ENCODE data around the gene LTB4R2.
"Not testable (repeated sequence)": the region's sequence is repeated elsewhere in the genome, so short reads cannot be mapped to it uniquely, and the experiment has no call there.

Gene LTB4R2

DNA sequence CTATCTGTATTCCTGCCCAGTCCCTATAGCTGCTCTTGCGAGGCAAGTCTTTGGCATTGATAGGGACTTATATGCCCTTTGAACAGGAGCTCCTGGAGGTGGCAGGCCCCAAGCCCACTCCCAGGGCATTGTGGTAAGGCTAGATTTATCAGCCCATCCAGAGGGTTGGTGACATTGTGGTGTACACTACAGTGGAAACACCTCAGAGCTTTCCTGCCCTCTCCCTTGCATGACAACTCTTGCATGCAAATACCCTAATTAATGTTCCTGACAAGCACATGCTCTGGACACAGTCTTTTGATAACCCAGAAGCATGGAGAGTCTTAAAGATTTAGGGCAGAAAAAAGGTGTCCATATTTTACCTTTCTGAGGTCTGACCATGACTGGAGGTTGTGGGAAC, 30.7 kb downstream of the LTB4R2 start:
- no peak for DNase-seq

DNA sequence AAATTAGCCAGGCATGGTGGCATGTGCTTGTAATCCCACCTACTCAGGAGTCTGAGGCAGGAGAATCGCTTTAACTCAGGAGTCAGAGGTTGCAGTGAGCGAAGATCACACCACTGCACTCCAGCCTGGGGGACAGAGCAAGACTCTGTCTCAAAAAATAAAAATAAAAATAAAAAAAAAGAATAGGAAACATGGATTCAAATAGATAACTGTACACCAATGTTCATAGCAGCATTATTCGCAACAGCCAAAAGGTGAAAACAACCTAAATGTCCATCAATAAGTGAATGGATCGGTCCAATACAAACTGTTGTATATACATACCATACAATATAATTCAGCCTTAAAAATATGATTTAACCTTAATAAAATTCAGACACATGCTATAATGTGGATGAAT, 32.9 kb downstream of the LTB4R2 start:
- DNase-seq: no peak

DNA sequence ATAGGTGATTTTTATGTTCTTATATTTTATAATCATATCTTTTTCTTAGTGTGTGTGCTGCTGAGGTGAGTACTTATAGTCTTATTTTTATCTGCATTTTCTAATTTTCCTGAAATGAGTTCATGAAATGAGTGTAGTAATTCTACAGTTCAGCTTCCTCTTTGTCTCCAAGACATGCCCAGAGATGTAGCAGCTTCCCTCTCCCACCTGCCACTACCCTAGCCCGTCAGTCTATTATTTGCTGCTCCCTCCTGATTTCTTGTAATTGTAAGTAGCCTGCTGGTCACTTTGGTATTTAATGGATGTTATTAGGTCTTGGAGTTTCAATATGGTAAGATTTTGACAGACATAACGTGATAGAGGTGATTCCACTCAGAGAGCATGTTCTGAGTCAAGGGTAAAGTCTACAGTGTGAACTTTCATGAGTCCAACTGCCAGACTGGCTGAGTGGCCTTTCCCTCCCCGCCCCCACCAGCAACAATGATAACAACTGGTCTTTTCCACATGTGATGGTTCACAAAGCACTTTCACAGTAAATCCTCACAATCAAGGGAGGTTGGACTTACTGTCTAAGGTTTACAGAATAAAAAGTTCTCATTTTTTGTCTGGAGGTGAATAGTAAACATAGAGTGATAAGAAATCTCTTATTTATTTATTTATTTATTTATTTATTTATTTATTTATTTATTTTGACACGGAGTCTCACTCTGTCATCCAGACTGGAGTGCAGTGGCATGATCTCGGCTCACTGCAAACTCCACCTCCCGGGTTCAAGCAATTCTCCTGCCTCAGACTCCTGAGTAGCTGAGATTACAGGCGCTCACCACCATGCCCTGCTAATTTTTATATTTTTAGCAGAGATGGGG, 34.1 kb downstream of the LTB4R2 start:
- no peak for DNase-seq

DNA sequence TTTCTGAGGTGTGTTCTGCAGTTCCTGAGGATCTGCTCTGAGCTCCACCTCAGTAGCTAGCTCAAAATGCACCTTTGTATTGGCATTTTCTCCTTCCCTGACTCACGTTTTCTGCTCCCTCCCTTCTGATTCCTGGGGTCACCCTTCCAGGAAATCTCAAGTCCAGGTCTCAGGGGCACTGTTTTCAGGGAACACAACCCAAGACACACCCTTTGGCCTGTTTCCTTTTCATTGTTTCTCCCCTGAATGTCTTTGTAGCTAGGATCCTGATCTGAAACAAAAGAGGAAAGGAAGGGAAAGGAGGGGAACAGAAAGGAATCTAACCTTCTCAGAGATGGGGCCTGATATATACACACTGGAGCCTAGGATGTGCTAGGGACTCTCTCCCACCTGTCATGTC, 37.2 kb downstream of the LTB4R2 start:
- DNase-seq: no peak

DNA sequence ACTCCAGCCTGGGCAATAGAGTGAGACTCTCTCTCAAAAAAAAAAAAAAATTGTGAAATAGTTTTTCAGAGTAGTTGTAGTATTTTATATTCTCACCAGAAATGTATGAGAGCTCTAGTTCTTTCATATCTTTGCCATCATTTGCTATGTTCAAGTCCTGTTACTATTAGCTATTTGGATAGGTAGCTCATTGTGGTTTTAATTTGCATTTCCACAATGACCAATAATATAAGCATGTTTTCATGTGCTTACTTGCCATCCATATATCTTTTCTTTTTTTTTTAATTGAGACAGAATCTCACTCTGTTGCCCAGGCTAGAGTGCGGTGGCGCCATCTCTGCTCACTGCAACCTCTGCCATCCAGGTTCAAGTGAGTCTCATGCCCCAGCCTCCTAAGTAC, 38.2 kb downstream of the LTB4R2 start:
- DNase-seq: no peak

DNA sequence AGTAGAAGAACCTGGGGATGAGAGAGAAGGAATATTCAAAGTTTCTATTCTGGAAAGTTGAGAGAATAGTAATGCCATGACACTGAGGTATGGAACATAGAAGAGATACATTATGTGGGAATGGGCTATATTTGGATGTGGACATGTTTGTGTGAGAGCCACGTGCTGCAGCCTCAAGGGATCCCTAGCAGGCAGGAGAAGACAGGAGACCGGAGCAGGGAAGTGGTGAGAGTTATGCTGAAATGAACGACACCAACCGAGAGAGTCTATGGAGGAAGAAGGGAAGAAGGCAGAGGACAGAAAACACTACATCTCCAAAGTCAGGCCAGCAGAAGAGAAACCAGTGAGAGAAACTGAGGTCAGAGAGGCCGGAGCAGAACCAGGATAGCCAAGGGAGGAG, 39.8 kb downstream of the LTB4R2 start:
- DNase-seq: no peak

DNA sequence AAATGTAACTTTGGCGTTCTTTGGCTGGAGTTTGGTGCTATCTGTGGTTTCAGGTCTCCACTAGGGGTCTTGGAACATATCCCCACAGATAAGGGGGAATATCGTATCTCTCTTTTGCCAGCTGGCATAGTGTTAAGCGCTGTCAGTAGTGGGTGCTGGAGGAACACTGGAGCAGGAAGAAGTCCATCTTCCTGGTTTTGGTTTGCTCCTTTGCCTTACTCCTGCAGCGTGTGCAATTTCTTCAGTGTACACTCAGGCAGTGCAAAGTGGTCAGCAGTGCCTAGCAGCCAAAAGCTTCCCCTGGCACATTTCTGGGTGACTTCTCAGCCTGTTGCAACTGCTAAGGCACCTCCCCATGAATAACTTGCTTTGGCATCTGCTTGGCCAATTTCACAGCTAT, 41.6 kb downstream of the LTB4R2 start:
- no peak for DNase-seq

DNA sequence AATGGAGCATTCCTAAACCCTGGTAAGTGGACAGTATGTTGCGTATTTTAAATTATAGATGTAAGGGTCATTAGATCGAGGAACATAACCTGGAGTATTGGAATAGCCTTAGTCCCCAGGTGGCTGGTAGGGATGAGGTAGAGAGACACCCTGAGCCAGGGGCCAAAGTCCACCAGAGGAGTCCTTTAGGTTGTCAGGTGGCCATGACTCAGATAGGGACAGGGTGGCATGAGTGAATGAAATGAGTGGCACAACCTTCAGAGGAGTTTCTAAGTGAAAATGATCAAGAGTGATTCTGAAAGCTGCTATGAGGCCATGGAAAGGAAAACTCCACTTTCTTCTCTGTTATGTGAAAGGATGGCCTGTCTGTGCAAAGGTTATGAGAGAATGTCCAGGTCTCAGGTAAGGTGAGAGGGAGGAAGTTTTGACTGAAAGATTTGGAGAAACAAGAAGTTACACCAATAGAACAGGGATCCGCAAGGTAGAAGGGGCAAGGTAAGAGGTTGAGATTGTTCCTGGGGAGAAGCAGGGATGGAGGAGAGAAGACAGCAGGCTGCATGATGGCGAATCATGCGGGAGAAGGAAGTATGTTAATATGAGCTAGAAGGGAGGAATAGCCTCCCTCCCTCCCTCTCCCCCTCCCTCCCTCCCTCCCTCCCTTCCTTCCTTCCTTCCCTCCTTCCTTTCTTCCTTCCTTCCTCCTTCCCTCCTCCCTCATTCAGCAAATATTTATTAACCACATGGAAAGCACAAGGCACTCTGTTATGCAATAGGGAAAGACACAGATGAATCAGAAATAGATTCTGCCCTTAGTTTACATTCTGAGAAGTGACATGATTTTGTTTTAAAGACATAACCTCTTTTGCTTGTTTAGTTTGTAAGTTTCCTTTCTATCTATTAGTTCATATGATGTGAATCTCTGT, 43.9 kb downstream of the LTB4R2 start:
- no peak for DNase-seq

DNA sequence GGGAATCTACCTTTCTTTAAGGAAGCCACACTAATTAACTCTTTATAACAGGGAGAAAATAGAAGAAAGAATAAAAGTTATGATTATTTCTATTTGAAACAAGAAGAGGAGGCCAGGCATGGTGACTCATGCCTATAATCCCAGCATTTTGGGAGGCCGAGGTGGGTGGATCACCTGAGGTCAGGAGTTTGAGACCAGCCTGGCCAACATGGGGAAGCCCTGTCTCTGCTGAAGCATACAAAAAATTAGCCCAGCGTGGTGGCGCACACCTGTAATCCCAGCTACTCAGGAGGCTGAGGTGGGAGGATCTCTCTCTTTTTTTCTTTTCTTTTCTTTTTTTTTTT, 44.5 kb downstream of the LTB4R2 start:
- not testable (repeated sequence) for DNase-seq

DNA sequence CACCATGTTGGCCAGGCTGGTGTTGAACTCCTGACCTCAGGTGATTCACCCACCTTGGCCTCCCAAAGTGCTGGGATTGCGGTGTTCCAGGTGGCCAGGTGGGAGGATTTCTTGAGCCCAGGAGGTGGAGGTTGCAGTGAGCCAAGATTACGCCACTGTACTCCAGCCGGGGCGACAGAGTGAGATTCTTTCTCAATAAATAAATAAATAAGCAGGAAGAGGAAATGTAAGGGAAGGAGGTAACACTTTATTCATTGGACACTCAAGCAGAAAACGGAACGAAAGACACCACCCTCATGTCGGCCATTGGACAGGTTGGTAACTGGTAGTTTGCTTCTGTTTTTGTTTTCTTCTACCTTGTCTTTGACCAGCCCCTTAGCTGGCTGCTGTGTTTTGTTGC, 45.1 kb downstream of the LTB4R2 start:
- DNase-seq: no peak

DNA sequence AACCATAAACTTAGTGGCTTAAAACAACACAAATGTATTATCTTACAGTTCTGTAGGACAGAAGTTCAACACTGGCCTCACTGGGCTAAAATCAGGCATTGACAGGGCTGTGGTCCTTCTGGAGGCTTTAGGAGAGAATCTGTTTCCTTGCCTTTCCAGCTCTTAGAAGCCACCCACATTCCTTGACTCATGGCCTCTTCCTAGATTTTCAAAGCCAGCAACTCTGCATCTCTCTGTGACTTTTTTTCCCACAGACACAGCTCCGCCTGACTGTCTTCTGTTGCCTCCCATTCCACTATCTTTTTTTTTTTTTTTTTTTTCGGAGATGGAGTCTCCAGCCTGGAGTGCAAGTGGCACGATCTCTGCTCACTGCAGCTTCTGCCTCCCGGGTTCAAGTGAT, 46.3 kb downstream of the LTB4R2 start:
- DNase-seq: no peak

DNA sequence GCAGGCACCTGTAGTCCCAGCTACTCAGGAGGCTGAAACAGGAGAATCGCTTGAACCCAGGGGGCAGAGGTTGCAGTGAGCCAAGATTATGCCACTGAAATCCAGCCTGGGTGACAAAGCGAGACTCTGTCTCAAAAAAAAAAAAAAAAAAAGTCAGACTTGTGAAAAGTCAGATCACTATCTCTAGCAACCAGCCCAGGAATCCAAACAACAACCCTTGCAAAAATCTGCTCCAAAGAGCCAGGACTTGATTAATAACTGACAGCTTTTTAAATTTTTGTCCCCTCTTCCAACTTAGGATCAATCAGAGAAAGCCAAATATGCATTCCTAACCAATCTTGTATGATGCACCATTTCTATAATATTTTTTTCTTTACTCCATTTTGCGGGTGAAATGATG, 50.3 kb downstream of the LTB4R2 start:
- DNase-seq: no peak

DNA sequence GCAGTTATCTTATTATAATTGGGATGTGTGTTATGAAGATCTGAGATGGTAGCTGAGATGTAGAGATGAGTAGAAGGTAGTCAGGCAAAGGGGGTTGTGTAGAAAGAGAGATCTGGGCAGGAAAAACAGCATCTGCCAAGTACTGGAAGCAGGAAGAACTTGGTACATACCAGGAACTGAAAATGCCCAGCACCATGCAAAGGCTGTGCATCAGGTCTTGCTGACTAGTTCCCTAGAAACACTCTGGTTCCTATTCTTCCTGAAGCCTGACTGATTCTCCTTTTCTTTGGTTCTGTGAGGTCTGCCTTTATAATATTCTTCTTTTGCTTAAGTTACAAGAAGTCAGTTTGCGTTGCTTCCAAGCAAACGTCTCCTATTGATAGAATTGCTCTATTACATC, 51.4 kb downstream of the LTB4R2 start:
- DNase-seq: no peak

Measured in activated T-cell treated with anti-CD3 and anti-CD28 coated beads, Interleukin-2, amount 50 U/mL, for 48 hours (primary cell).